Neural cell (in vitro differentiated cells): ENCODE results near the gene TMEM126B.
"Not testable (repeated sequence)": the region's sequence is repeated elsewhere in the genome, so short reads cannot be mapped to it uniquely, and the experiment has no call there.

Experiments used
- REST ChIP-seq: IDR thresholded peaks from 2 replicates; pipeline ENCODE4 v1.6.1; 2012; ENCODE audit warnings: borderline replicate concordance
- TAF1 ChIP-seq: IDR thresholded peaks from 2 replicates; pipeline ENCODE4 v1.6.1; 2012; ENCODE audit warnings: low read depth
- TF ChIP-seq, protein P1 (sequence below): fragments of 450-650 bp; IDR thresholded peaks from 2 replicates; pipeline ENCODE4 v1.5.1; 2014; ENCODE audit warnings: antibody characterized with exemption, mild to moderate bottlenecking, moderate library complexity; ENCODE audit not compliant: poor library complexity, severe bottlenecking

DNA sequence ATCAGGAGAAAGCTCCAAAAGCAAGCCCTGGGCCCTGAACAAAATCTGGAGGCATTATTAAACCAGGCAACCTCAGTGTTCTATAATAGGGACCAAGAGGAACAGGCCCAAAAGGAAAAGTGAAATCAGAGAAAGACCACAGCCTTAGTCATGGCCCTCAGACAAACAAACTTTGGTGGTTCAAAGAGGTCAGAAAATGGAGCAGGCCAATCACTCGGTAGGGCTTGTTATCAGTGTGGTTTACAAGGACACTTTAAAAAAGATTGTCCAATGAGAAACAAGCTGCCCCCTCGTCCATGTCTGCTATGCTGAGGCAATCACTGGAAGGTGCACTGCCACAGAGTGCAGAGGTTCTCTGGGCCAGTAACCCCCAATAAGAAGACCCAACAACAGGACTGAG is 19.1 kb upstream of the TMEM126B start:
- TF ChIP-seq, protein P1, sequence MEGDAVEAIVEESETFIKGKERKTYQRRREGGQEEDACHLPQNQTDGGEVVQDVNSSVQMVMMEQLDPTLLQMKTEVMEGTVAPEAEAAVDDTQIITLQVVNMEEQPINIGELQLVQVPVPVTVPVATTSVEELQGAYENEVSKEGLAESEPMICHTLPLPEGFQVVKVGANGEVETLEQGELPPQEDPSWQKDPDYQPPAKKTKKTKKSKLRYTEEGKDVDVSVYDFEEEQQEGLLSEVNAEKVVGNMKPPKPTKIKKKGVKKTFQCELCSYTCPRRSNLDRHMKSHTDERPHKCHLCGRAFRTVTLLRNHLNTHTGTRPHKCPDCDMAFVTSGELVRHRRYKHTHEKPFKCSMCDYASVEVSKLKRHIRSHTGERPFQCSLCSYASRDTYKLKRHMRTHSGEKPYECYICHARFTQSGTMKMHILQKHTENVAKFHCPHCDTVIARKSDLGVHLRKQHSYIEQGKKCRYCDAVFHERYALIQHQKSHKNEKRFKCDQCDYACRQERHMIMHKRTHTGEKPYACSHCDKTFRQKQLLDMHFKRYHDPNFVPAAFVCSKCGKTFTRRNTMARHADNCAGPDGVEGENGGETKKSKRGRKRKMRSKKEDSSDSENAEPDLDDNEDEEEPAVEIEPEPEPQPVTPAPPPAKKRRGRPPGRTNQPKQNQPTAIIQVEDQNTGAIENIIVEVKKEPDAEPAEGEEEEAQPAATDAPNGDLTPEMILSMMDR, result not testable (repeated sequence)
- TF ChIP-seq TAF1, REST: not testable (repeated sequence)
